ENCODE results near the gene SRGAP3.
A peak's percentile ranks its signal among the peaks of the same experiment; 100 is the strongest.

The SRGAP3 gene

GRCh38 chr3:8966150-8966819 is 283.2 kb downstream of the SRGAP3 start:
- Histone ChIP-seq H3K27ac (ENCODE audit: low read length) (no peak overlapping the region), H3K9me3 (ENCODE audit: control insufficient read depth in 1 of 2, low read length in 2 of 2) (no peaks in the 10 kb centered on the region), H3K27me3 (ENCODE audit: low read depth, low read length) (no peaks in the 10 kb centered on the region), H3K4me3 (ENCODE audit: low read depth in 1 of 2, low read length in 2 of 2) (no peak overlapping the region), H3K4me1 (ENCODE audit: control insufficient read depth in 1 of 2, insufficient read depth in 2 of 2, low read length in 2 of 2) (peaks cover 4 to 16% of the 10 kb centered on the region in 2 donors), H3K36me3 (ENCODE audit: control insufficient read depth in 1 of 2, insufficient read depth in 2 of 2, low read length in 2 of 2) (no peaks in the 10 kb centered on the region)

DNA sequence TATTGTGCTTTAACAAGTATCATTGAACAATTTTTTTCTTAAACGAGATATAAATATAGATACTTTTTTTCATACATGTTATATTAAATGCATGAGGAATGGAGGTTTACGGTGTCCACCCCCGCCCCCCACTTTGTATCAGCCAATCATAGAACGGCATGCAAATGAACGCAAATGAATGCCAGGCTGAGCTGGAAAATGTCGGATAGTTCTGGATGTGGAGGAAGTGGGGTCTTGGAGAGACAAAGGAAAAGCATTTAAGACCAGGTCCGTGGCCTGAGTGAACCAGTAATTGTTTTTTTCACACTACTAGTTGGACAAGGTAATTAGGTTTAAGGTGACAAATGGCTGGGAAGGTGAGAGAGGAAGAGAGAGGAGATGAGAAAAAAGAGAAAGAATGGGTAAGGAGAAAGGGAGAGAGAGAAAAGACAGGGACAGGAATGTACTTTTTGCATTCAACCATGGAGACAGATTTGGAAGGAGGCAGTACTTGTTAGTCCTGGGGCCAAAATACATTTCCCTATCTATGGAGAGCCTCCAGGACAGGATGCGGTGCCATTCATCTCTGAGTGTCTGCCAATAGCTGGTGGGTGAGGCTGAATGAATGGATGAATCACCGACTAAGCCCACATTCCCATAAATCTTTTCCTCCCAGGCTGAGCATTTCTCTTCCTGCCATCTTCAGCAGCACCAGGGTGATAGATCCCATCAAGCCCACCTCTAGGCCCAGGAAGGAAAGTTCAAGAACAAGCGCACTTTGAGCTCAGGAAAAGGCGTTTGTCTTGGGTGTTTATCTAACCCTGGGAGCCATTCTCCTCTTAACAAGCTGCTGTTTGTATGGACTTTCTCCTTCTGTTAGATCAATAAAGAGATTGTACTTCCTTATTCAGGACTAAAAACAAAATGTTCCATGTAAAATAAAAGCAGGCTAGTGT is 284.7 kb downstream of the SRGAP3 start:
- Histone ChIP-seq H3K36me3 (ENCODE audit: control insufficient read depth in 1 of 2, insufficient read depth in 2 of 2, low read length in 2 of 2) (no peaks in the 10 kb centered on the region), H3K27ac (ENCODE audit: low read length) (peak overlapping the region; percentile 88), H3K27me3 (ENCODE audit: low read depth, low read length) (no peaks in the 10 kb centered on the region), H3K9me3 (ENCODE audit: control insufficient read depth in 1 of 2, low read length in 2 of 2) (no peaks in the 10 kb centered on the region), H3K4me1 (ENCODE audit: control insufficient read depth in 1 of 2, insufficient read depth in 2 of 2, low read length in 2 of 2) (peaks cover 4 to 16% of the 10 kb centered on the region in 2 donors), H3K4me3 (ENCODE audit: low read depth in 1 of 2, low read length in 2 of 2) (no peak overlapping the region)

DNA sequence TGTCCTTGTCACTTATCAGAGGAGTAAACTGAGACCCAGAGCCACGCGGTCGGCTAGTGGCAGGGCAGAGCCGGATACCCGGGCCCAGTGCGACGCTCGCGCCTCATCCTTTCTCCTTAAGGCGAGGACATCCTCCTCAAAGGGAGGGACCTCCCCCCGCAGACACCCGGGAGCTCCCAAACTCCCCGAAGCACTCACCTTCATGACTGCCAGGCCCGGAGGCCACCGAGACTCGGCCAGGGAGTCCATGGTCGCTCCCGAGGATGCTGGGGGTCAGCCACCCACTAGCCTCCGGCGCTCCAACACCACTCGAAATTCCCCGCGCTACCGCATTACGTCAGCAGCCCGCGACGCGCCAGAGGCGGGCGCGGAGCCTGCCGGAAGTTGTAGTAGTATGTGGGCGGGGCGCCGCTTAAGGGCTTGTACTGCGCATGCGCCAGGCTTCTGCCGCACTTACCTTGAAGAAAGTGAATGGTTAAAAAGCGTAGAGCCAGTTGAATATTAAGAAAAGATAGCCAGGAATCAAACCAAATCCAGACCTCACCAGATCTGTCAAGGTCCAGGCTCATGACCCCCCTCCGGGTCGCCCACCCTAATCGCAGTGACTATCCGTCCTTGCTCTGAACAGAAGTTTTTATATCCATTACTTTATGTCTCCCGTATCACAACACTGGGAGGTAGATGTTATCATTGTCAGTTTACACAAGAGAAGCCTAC is 286.2 kb downstream of the SRGAP3 start, which contains the start of gene RAD18:
RAD18 (minus strand) TSS at position 336 of the 717 bp plus-strand sequence; CDS start at position 249, 87 bp downstream.
- Histone ChIP-seq H3K4me3 (ENCODE audit: low read depth in 1 of 2, low read length in 2 of 2) (peak within 1 kb of the TSS; percentile 91 to 97), H3K27me3 (ENCODE audit: low read depth, low read length) (no peaks in the 10 kb centered on the region), H3K36me3 (ENCODE audit: control insufficient read depth in 1 of 2, insufficient read depth in 2 of 2, low read length in 2 of 2) (peaks cover 0 to 4% of the 10 kb centered on the region in 2 donors), H3K9me3 (ENCODE audit: control insufficient read depth in 1 of 2, low read length in 2 of 2) (no peaks in the 10 kb centered on the region), H3K27ac (ENCODE audit: low read length) (peak within 1 kb of the TSS; percentile 88), H3K4me1 (ENCODE audit: control insufficient read depth in 1 of 2, insufficient read depth in 2 of 2, low read length in 2 of 2) (peaks cover 4 to 16% of the 10 kb centered on the region in 2 donors)

GRCh38 chr3:8962226-8962861 is 287.1 kb downstream of the SRGAP3 start:
- Histone ChIP-seq H3K9me3 (ENCODE audit: control insufficient read depth in 1 of 2, low read length in 2 of 2) (no peaks in the 10 kb centered on the region), H3K36me3 (ENCODE audit: control insufficient read depth in 1 of 2, insufficient read depth in 2 of 2, low read length in 2 of 2) (peaks cover 0 to 5% of the 10 kb centered on the region in 2 donors), H3K27ac (ENCODE audit: low read length) (no peak overlapping the region), H3K4me1 (ENCODE audit: control insufficient read depth in 1 of 2, insufficient read depth in 2 of 2, low read length in 2 of 2) (peaks cover 4 to 16% of the 10 kb centered on the region in 2 donors), H3K27me3 (ENCODE audit: low read depth, low read length) (no peaks in the 10 kb centered on the region), H3K4me3 (ENCODE audit: low read depth in 1 of 2, low read length in 2 of 2) (peak overlapping the region; percentile 91 to 97)

- H3K36me3 ChIP-seq (ENCODE audit: control insufficient read depth in 1 of 2, insufficient read depth in 2 of 2, low read length in 2 of 2) = peaks cover 0 to 9% of the 10 kb centered on the region in 2 donors
- no peak overlapping the region for H3K4me3 ChIP-seq (ENCODE audit: low read depth in 1 of 2, low read length in 2 of 2)
- no peaks in the 10 kb centered on the region for H3K27me3 ChIP-seq (ENCODE audit: low read depth, low read length)
- H3K27ac ChIP-seq (ENCODE audit: low read length) = no peak overlapping the region
- H3K4me1 ChIP-seq (ENCODE audit: control insufficient read depth in 1 of 2, insufficient read depth in 2 of 2, low read length in 2 of 2) = peaks cover 4 to 16% of the 10 kb centered on the region in 2 donors
- H3K9me3 ChIP-seq (ENCODE audit: control insufficient read depth in 1 of 2, low read length in 2 of 2) = no peaks in the 10 kb centered on the region
These were observed 289.8 kb downstream of the SRGAP3 start for GRCh38 chr3:8959668-8960067.

GRCh38 chr3:8954938-8955763 is 294.3 kb downstream of the SRGAP3 start:
- Histone ChIP-seq H3K27me3 (ENCODE audit: low read depth, low read length) (no peaks in the 10 kb centered on the region), H3K9me3 (ENCODE audit: control insufficient read depth in 1 of 2, low read length in 2 of 2) (no peaks in the 10 kb centered on the region), H3K36me3 (ENCODE audit: control insufficient read depth in 1 of 2, insufficient read depth in 2 of 2, low read length in 2 of 2) (peaks cover 0 to 9% of the 10 kb centered on the region in 2 donors), H3K27ac (ENCODE audit: low read length) (no peak overlapping the region), H3K4me3 (ENCODE audit: low read depth in 1 of 2, low read length in 2 of 2) (no peak overlapping the region), H3K4me1 (ENCODE audit: control insufficient read depth in 1 of 2, insufficient read depth in 2 of 2, low read length in 2 of 2) (no peaks in the 10 kb centered on the region)

- no peaks in the 10 kb centered on the region for H3K4me1 ChIP-seq (ENCODE audit: control insufficient read depth in 1 of 2, insufficient read depth in 2 of 2, low read length in 2 of 2)
- peaks cover 0 to 4% of the 10 kb centered on the region in 2 donors for H3K36me3 ChIP-seq (ENCODE audit: control insufficient read depth in 1 of 2, insufficient read depth in 2 of 2, low read length in 2 of 2)
- no peaks in the 10 kb centered on the region for H3K9me3 ChIP-seq (ENCODE audit: control insufficient read depth in 1 of 2, low read length in 2 of 2)
- H3K4me3 ChIP-seq (ENCODE audit: low read depth in 1 of 2, low read length in 2 of 2) = no peak overlapping the region
- H3K27ac ChIP-seq (ENCODE audit: low read length) = no peak overlapping the region
- no peaks in the 10 kb centered on the region for H3K27me3 ChIP-seq (ENCODE audit: low read depth, low read length)
These were observed 296.1 kb downstream of the SRGAP3 start for GRCh38 chr3:8953313-8953712.

GRCh38 chr3:8952130-8952529 is 297.3 kb downstream of the SRGAP3 start:
- H3K27ac ChIP-seq (ENCODE audit: low read length) = no peak overlapping the region
- H3K36me3 ChIP-seq (ENCODE audit: control insufficient read depth in 1 of 2, insufficient read depth in 2 of 2, low read length in 2 of 2) = peaks cover 0 to 1% of the 10 kb centered on the region in 2 donors
- H3K9me3 ChIP-seq (ENCODE audit: control insufficient read depth in 1 of 2, low read length in 2 of 2) = no peaks in the 10 kb centered on the region
- no peaks in the 10 kb centered on the region for H3K4me1 ChIP-seq (ENCODE audit: control insufficient read depth in 1 of 2, insufficient read depth in 2 of 2, low read length in 2 of 2)
- H3K27me3 ChIP-seq (ENCODE audit: low read depth, low read length) = no peaks in the 10 kb centered on the region
- no peak overlapping the region for H3K4me3 ChIP-seq (ENCODE audit: low read depth in 1 of 2, low read length in 2 of 2)

DNA sequence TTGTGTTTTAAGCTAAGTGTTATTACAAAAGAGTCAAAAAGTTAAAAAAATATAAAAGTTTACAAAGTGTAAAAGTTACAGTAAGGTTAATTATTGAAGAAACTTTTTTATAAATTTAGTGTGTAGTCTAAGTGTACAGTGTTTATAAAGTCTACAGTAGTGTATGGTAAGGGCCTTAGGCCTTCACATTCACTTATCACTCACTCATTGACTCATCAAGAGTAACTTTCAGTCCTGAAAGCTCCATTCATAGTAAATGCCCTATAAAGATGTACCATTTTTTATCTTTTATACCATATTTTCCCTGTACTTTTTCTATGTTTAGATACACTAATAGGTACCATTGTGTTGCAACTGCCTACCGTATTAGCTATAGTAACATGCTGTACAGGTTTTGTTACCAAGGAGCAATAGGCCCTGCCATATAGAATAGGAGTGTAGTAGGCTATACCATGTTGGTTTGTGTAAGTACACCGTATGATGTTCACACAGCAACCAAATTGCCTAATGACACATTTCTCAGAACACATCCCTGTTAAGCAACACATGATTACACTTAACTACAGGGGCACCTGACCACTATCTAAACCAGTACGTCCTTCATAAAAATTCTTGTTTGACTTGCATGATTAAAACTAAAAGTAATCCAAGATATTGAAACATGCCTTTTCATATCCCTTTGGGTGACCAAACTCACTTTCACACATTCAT is 303.4 kb downstream of the SRGAP3 start:
- Histone ChIP-seq H3K9me3 (ENCODE audit: control insufficient read depth in 1 of 2, low read length in 2 of 2) (peaks cover 0 to 9% of the 10 kb centered on the region in 2 donors), H3K4me1 (ENCODE audit: control insufficient read depth in 1 of 2, insufficient read depth in 2 of 2, low read length in 2 of 2) (no peaks in the 10 kb centered on the region), H3K4me3 (ENCODE audit: low read depth in 1 of 2, low read length in 2 of 2) (no peak overlapping the region), H3K36me3 (ENCODE audit: control insufficient read depth in 1 of 2, insufficient read depth in 2 of 2, low read length in 2 of 2) (peaks cover 6 to 27% of the 10 kb centered on the region in 2 donors), H3K27me3 (ENCODE audit: low read depth, low read length) (no peaks in the 10 kb centered on the region), H3K27ac (ENCODE audit: low read length) (no peak overlapping the region)

Measured in muscle layer of duodenum (tissue), 2 donors.